K562 (cell line): ENCODE data around the gene C1orf74. TPM values are rescaled to one million over a fixed set of nuclear protein-coding genes. Genes with fewer than 3 reads are reported as not detected.

Source experiments
- ATAC-seq: fragments of 200-7000 bp; cut with Tn5 transposase; 3 replicates; pipeline ENCODE4 v1.9.1; 2020; ENCODE audit warnings: moderate library complexity
- BruUV-seq: library from RNA; stranded (reverse); fragments of 400-500 nt; replicated peaks from 2 replicates; lab custom pipeline; 2021; lab: Mats Ljungman, UMichigan
- CTCF ChIA-PET: fragments of 300-600 bp; formaldehyde crosslinking; extraction: SDS; loops from one replicate; lab custom pipeline; 2021; ENCODE audit warnings: low intra/inter-chr PET ratio; lab: Yijun Ruan, JAX
- POLR2A ChIA-PET: fragments of 300-600, 350-650 bp; sonication (Branson Sonifier 250); formaldehyde crosslinking; extraction: SDS; loops from one replicate; lab custom pipeline; 2021; ENCODE audit warnings: antibody characterized with exemption, inconsistent platforms; lab: Yijun Ruan, JAX
- DNase-seq, 4 experiments: peaks; one replicate each; pipeline versions ENCODE4 v3.0.0 to v3.0.0-alpha.2; 2011 to 2018; ENCODE audit warnings: low spot score in 3 of 4, mixed read lengths in 3 of 4; ENCODE audit errors: extremely low read depth in 1 of 4
- FAIRE-seq: peaks from 2 replicates; lab custom pipeline; 2011; peaks lifted over from hg19 to GRCh38; lab: Jason Lieb, UNC
- H2AFZ ChIP-seq: 2 replicates; pipeline ENCODE4 v1.6.0; 2011; ENCODE audit warnings: low read depth, low read length, control low read depth, inconsistent platforms
- H3K27ac ChIP-seq: fragments of 200-600 bp; 3 replicates; pipeline ENCODE4 v1.8.0; 2011; ENCODE audit warnings: low read depth, mild to moderate bottlenecking, control low read depth, inconsistent platforms, low read length, moderate library complexity, mixed read lengths; ENCODE audit errors: extremely low read depth
- H3K27me3 ChIP-seq, 2 experiments: fragments of 300-600 bp in 1 of 2; 2 replicates in 1 of 2; 3 replicates in 1 of 2; pipeline versions ENCODE4 v1.6.0 to v1.8.0; 2011; ENCODE audit warnings: inconsistent platforms in 2 of 2, low read length in 2 of 2, mild to moderate bottlenecking in 1 of 2, mixed read lengths in 1 of 2, moderate library complexity in 1 of 2; ENCODE audit not compliant: control insufficient read depth in 2 of 2, insufficient read depth in 2 of 2
- H3K36me3 ChIP-seq: fragments of 300-600 bp; 3 replicates; pipeline ENCODE4 v1.8.0; 2011; ENCODE audit warnings: mild to moderate bottlenecking, low read length, inconsistent platforms; ENCODE audit not compliant: control insufficient read depth, insufficient read depth
- H3K4me1 ChIP-seq, 2 experiments: fragments of 200-600 bp in 1 of 2; replicated peaks in 1 of 2; 2 replicates in 1 of 2; 3 replicates in 1 of 2; pipeline versions ENCODE4 v1.5.1 to v1.8.0; 2011; ENCODE audit warnings: inconsistent platforms in 2 of 2, low read length in 2 of 2, mild to moderate bottlenecking in 1 of 2, mixed read lengths in 1 of 2, moderate library complexity in 1 of 2; ENCODE audit not compliant: control insufficient read depth in 2 of 2, insufficient read depth in 2 of 2
- H3K4me2 ChIP-seq: 2 replicates; pipeline ENCODE4 v1.6.1; 2011; ENCODE audit warnings: low read length, control low read depth, inconsistent platforms, mixed read lengths; ENCODE audit not compliant: insufficient read depth
- H3K4me3 ChIP-seq: fragments of 200-600 bp; sonication (generic), shearing (Covaris generic); 2 replicates; pipeline ENCODE4 v1.5.1; 2016; ENCODE audit warnings: control low read depth, inconsistent platforms
- H3K79me2 ChIP-seq: fragments of 200-600 bp; 3 replicates; pipeline ENCODE4 v1.8.0; 2011; ENCODE audit warnings: low read length, inconsistent platforms; ENCODE audit not compliant: control insufficient read depth, insufficient read depth
- H3K9ac ChIP-seq, 2 experiments: 2 replicates each; pipeline versions ENCODE4 v1.6.0 to v1.6.1; 2011; ENCODE audit warnings: low read depth in 2 of 2, low read length in 2 of 2, control low read depth in 1 of 2, inconsistent platforms in 1 of 2, mild to moderate bottlenecking in 1 of 2, mixed read lengths in 1 of 2; ENCODE audit not compliant: insufficient read depth in 1 of 2
- H3K9me1 ChIP-seq: one replicate; pipeline ENCODE4 v1.6.0; 2011; ENCODE audit warnings: inconsistent platforms, mild to moderate bottlenecking, low read length, moderate library complexity; ENCODE audit not compliant: control insufficient read depth, insufficient read depth
- H3K9me3 ChIP-seq: replicated peaks from 2 replicates; pipeline ENCODE4 v1.5.1; 2011; ENCODE audit warnings: low read depth, low read length, inconsistent platforms; ENCODE audit not compliant: control insufficient read depth, insufficient read depth
- H4K20me1 ChIP-seq: replicated peaks from 2 replicates; pipeline ENCODE4 v1.6.1; 2011; ENCODE audit warnings: low read length, inconsistent platforms, mixed read lengths; ENCODE audit not compliant: control insufficient read depth, insufficient read depth
- CTBP1 ChIP-seq: fragments of 450-650 bp; IDR thresholded peaks from 2 replicates; pipeline ENCODE4 v1.6.1; 2016; ENCODE audit warnings: borderline replicate concordance
- DNMT1 ChIP-seq: fragments of 450-650 bp; IDR thresholded peaks from 2 replicates; pipeline ENCODE4 v1.6.1; 2016; ENCODE audit warnings: antibody characterized with exemption, mild to moderate bottlenecking
- SOX6 ChIP-seq: fragments of 450-650 bp; IDR thresholded peaks from 2 replicates; pipeline ENCODE4 v1.6.1; 2014; ENCODE audit warnings: mild to moderate bottlenecking
- WGBS: fragments of 100-300 bp; shearing (Covaris generic); methylation state at CpG from one replicate; pipeline ENCODE4 v1.1.6; 2016; ENCODE audit warnings: low coverage, mixed read lengths; ENCODE audit not compliant: insufficient coverage; ENCODE audit errors: missing lambda C conversion rate; 5-methylcytosine and 5-hydroxymethylcytosine counted together
- in situ Hi-C: fragments of 300-500 bp; cut with MboI; formaldehyde crosslinking; loops from 4 replicates; pipeline ENCODE4 v1.15.0; 2018; ENCODE audit warnings: inconsistent platforms, mixed read lengths
- intact Hi-C: fragments of 100-400 bp; cut with micrococcal nuclease; formaldehyde crosslinking; loops from 2 replicates; pipeline ENCODE4 v1.14.2; 2022
- polyA plus RNA-seq, 8 experiments: library from polyadenylated mRNA; depleted of rRNA in 4 of 8; stranded (reverse) in 5 of 8; unstranded in 3 of 8; fragments of >200 nt; fragmentation: Nextera tagmentation in 2 of 8; fragmentation: Illumina TruSeq in 1 of 8; extraction: Ambion mirVana in 2 of 8; extraction: Trizol in 1 of 8; gene quantifications; 2 replicates each; pipeline versions ENCODE4 v1.2.1 to v1.2.3, GENCODE V29; 2011 to 2014; ENCODE audit warnings: inconsistent platforms in 1 of 8, missing spikeins in 1 of 8
- total RNA-seq, 7 experiments: library from RNA; depleted of rRNA in 6 of 7; stranded (reverse); fragments of >200 nt in 6 of 7; fragmentation: Illumina TruSeq in 2 of 7; extraction: Trizol in 2 of 7; gene quantifications; 2 replicates each; pipeline versions ENCODE4 v1.2.1 to v1.2.3, GENCODE V29; 2011 to 2021; ENCODE audit warnings: low replicate concordance in 1 of 7
- TF ChIP-seq, protein P1 (sequence below): fragments of 450-650 bp; formaldehyde crosslinking; IDR thresholded peaks from 2 replicates; pipeline ENCODE4 v1.4.0; 2020; ENCODE audit warnings: mild to moderate bottlenecking, moderate library complexity

Gene C1orf74
- total and polyA plus RNA-seq, 9 of the 15 experiments (the other 6 are each of a cell fraction or from before 2014, with no cell fraction given): 4.0 to 7.6 (median 5.7) TPM

DNA sequence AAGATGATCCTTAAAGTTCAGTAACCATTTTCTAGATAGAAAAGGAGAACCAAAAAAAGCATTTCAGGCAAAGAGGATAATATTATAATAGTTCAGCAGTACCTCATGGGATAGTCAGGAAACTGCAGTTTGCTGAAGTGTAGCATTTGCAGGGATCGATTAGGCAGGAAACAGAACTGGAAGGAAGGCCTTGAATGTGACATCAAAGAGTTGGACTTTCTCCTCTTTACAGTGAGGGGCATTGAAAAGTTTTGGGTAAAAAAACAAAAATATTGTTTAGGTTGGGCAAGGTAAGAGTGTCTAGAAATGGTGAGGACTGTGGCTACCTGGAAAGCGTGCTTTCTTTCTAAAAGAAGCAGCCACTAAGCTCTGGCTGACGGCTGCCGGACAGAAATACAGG lies 29.5 kb upstream of the C1orf74 start (continued):
- TF ChIP-seq, protein P1, sequence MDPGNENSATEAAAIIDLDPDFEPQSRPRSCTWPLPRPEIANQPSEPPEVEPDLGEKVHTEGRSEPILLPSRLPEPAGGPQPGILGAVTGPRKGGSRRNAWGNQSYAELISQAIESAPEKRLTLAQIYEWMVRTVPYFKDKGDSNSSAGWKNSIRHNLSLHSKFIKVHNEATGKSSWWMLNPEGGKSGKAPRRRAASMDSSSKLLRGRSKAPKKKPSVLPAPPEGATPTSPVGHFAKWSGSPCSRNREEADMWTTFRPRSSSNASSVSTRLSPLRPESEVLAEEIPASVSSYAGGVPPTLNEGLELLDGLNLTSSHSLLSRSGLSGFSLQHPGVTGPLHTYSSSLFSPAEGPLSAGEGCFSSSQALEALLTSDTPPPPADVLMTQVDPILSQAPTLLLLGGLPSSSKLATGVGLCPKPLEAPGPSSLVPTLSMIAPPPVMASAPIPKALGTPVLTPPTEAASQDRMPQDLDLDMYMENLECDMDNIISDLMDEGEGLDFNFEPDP: no peak

DNA sequence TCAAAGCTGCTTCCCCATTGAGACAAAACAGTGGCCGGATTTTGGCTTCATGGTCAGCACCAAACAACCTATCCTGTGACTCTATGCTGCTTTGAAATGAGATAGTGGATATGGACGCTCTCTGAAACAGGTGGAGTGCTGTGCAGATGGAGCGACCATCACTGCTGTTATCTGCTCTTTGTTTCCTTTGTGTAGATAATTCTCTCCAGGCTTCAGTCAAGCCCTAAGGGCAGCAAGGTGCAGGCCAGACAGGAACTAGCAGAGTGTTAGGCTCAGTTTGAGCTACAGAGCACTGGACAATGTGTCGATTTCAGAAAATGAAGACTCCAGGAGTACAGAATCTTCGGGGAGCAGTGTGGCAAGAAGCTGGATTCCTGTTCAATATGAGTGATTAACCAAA lies 26.4 kb upstream of the C1orf74 start:
- no peak for DNase-seq
- no peaks in the 10 kb centered on the region for H3K9me3 ChIP-seq
- 5% methylated on average over 5 of the region's 5 CpGs for WGBS
- H3K27me3 ChIP-seq: no peaks in the 10 kb centered on the region
- no peak overlapping the region for H3K27ac ChIP-seq
- TF ChIP-seq SOX6 (0 out of 2 replicates have a peak, but pooled peaks have one; percentile 21), CTBP1 (peak; percentile 22; the same call in 1 of the 2 replicates), DNMT1 (no peak)
- TF ChIP-seq, all 486 proteins: peak for 2
- Histone ChIP-seq H3K79me2 (no peaks in the 10 kb centered on the region), H3K4me1 (peaks cover 16 to 23% of the 10 kb centered on the region in 2 experiments), H3K9me1 (peaks cover 1% of the 10 kb centered on the region), H2AFZ (no peak overlapping the region), H3K36me3 (no peaks in the 10 kb centered on the region), H3K4me3 (no peak overlapping the region), H3K9ac (no peak overlapping the region), H4K20me1 (no peaks in the 10 kb centered on the region), H3K4me2 (no peak overlapping the region)
- BruUV-seq: no TSS peak
- POLR2A ChIA-PET: interaction anchor here (0.6 to 2.1 kb wide), 8 partner anchors 8 to 454 kb away, joined by 3 to 8 read pairs (median 4); partner anchors contain the start of genes C1orf74 and UTP25
- no peak for FAIRE-seq
- intact Hi-C loops (no loop called here), in situ Hi-C loops (no loop called here)
- ATAC-seq: no peak
- CTCF ChIA-PET: no interaction called here
